Lower leg skin (tissue), 3 donors: ENCODE measurements around the gene ADARB2.

ENCODE experiments used
- POLR2A ChIP-seq, 2 donors: fragments of 450-650 bp; IDR thresholded peaks; one replicate each; pipeline ENCODE4 v1.6.1; 2016 to 2017; ENCODE audit warnings: antibody characterized with exemption in 2 of 2, mild to moderate bottlenecking in 1 of 2, moderate library complexity in 1 of 2
- TF ChIP-seq, protein P1 (sequence below), 3 donors: fragments of 450-650 bp; IDR thresholded peaks; one replicate each; pipeline ENCODE4 v1.5.1; 2016; ENCODE audit warnings: antibody characterized with exemption in 3 of 3, mild to moderate bottlenecking in 3 of 3, moderate library complexity in 2 of 3

GRCh38 chr10:1411451-1411850 is 325.9 kb downstream of the ADARB2 start:
- TF ChIP-seq, protein P1, sequence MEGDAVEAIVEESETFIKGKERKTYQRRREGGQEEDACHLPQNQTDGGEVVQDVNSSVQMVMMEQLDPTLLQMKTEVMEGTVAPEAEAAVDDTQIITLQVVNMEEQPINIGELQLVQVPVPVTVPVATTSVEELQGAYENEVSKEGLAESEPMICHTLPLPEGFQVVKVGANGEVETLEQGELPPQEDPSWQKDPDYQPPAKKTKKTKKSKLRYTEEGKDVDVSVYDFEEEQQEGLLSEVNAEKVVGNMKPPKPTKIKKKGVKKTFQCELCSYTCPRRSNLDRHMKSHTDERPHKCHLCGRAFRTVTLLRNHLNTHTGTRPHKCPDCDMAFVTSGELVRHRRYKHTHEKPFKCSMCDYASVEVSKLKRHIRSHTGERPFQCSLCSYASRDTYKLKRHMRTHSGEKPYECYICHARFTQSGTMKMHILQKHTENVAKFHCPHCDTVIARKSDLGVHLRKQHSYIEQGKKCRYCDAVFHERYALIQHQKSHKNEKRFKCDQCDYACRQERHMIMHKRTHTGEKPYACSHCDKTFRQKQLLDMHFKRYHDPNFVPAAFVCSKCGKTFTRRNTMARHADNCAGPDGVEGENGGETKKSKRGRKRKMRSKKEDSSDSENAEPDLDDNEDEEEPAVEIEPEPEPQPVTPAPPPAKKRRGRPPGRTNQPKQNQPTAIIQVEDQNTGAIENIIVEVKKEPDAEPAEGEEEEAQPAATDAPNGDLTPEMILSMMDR (IDR thresholded peaks at IDR 0.05) = no peak
- no peak for TF ChIP-seq POLR2A (IDR thresholded peaks at IDR 0.05)
